H1 (cell line): ENCODE measurements around the gene RAET1G. TPM values are rescaled to one million over a fixed set of nuclear protein-coding genes. Genes with fewer than 3 reads are reported as not detected.

Experiments
- CTCF ChIA-PET: fragments of 300-600 bp; sonication (Branson Sonifier 250); formaldehyde crosslinking; loops from one replicate; lab custom pipeline; 2021; ENCODE audit not compliant: partially characterized antibody; lab: Charles Lee
- POLR2A ChIA-PET: fragments of 300-600 bp; sonication (Branson Sonifier 250); formaldehyde crosslinking; loops from one replicate; lab custom pipeline; 2021; ENCODE audit warnings: inconsistent platforms; ENCODE audit not compliant: partially characterized antibody; lab: Charles Lee
- DNase-seq, 2 experiments: peaks; one replicate each; pipeline versions ENCODE4 v3.0.0 to v3.0.0-alpha.2; 2010 to 2022; ENCODE audit warnings: low spot score in 2 of 2, low read depth in 1 of 2, mixed read lengths in 1 of 2
- FAIRE-seq: peaks from 2 replicates; lab custom pipeline; 2011; peaks lifted over from hg19 to GRCh38; lab: Jason Lieb, UNC
- H2AFZ ChIP-seq: 2 replicates; pipeline ENCODE4 v1.8.1; 2012; ENCODE audit warnings: low read length, inconsistent platforms
- H2AK5ac ChIP-seq: 2 replicates; pipeline ENCODE4 v1.6.1; 2013; ENCODE audit warnings: low read depth, low read length
- H2BK120ac ChIP-seq: replicated peaks from 2 replicates; pipeline ENCODE3; 2013; ENCODE audit warnings: low read depth, low read length, inconsistent platforms
- H2BK12ac ChIP-seq: 2 replicates; pipeline ENCODE4 v1.6.1; 2013; ENCODE audit warnings: low read depth, low read length
- H2BK15ac ChIP-seq: 2 replicates; pipeline ENCODE4 v1.6.1; 2013; ENCODE audit warnings: low read length
- H2BK20ac ChIP-seq: 2 replicates; pipeline ENCODE4 v1.6.1; 2013; ENCODE audit warnings: low read length
- H2BK5ac ChIP-seq: 2 replicates; pipeline ENCODE4 v1.6.1; 2013; ENCODE audit warnings: low read depth, low read length
- H3K14ac ChIP-seq: 2 replicates; pipeline ENCODE4 v1.6.1; 2013; ENCODE audit warnings: inconsistent platforms; ENCODE audit not compliant: insufficient read length
- H3K18ac ChIP-seq: 2 replicates; pipeline ENCODE4 v1.6.1; 2013; ENCODE audit warnings: low read length; ENCODE audit errors: extremely low read depth
- H3K23ac ChIP-seq: 2 replicates; pipeline ENCODE4 v1.6.1; 2013; ENCODE audit warnings: inconsistent platforms; ENCODE audit not compliant: insufficient read length
- H3K23me2 ChIP-seq: 2 replicates; pipeline ENCODE4 v1.6.1; 2013; ENCODE audit warnings: low read depth, low read length
- H3K27ac ChIP-seq: 2 replicates; pipeline ENCODE4 v1.6.1; 2011; ENCODE audit warnings: low read depth, low read length, inconsistent platforms
- H3K27me3 ChIP-seq, 4 experiments: replicated peaks in 1 of 4; 1 replicate in 1 of 4; 2 replicates in 3 of 4; pipeline versions ENCODE4 v1.6.1 to v1.8.1; 2011 to 2013; ENCODE audit warnings: low read length in 3 of 4, mild to moderate bottlenecking in 3 of 4, inconsistent platforms in 2 of 4, mixed read lengths in 2 of 4, moderate library complexity in 1 of 4; ENCODE audit not compliant: control insufficient read depth in 3 of 4, insufficient read depth in 3 of 4; ENCODE audit errors: extremely low read depth in 1 of 4
- H3K36me3 ChIP-seq, 4 experiments: 2 replicates each; pipeline versions ENCODE4 v1.6.1 to v1.8.1; 2011 to 2013; ENCODE audit warnings: mild to moderate bottlenecking in 4 of 4, low read length in 3 of 4, moderate library complexity in 2 of 4, control low read depth in 1 of 4, inconsistent platforms in 1 of 4; ENCODE audit not compliant: insufficient read depth in 4 of 4, control insufficient read depth in 2 of 4
- H3K4ac ChIP-seq: replicated peaks from 2 replicates; pipeline ENCODE3; 2013; ENCODE audit warnings: low read length, low read depth, mixed read lengths, inconsistent platforms; ENCODE audit not compliant: insufficient read length
- H3K4me1 ChIP-seq, 4 experiments: replicated peaks in 1 of 4; 1 replicate in 1 of 4; 2 replicates in 3 of 4; pipeline versions ENCODE4 v1.6.1 to v1.8.1; 2011 to 2013; ENCODE audit warnings: low read length in 3 of 4, inconsistent platforms in 2 of 4, mixed read lengths in 1 of 4; ENCODE audit not compliant: insufficient read depth in 4 of 4, control insufficient read depth in 3 of 4
- H3K4me2 ChIP-seq, 2 experiments: 2 replicates each; pipeline versions ENCODE4 v1.6.1 to v1.8.1; 2011 to 2013; ENCODE audit warnings: low read depth in 2 of 2, low read length in 2 of 2, control low read depth in 1 of 2, inconsistent platforms in 1 of 2, mild to moderate bottlenecking in 1 of 2; ENCODE audit not compliant: insufficient read depth in 1 of 2
- H3K4me3 ChIP-seq, 4 experiments: fragments of 200-600, 300-600 bp in 1 of 4; sonication (generic), shearing (Covaris generic), sonication (Bioruptor Twin) in 1 of 4; 2 replicates each; pipeline versions ENCODE4 v1.5.1 to v1.8.1; 2011 to 2016; ENCODE audit warnings: low read length in 4 of 4, low read depth in 3 of 4, control low read depth in 2 of 4, inconsistent platforms in 2 of 4, mild to moderate bottlenecking in 2 of 4, mixed read lengths in 1 of 4, moderate library complexity in 1 of 4; ENCODE audit not compliant: insufficient read depth in 2 of 4; ENCODE audit errors: extremely low read depth in 1 of 4
- H3K56ac ChIP-seq: replicated peaks from 2 replicates; pipeline ENCODE3; 2013; ENCODE audit warnings: low read depth, mild to moderate bottlenecking, mixed read lengths, low read length, inconsistent platforms; ENCODE audit not compliant: insufficient read length
- H3K79me1 ChIP-seq: 2 replicates; pipeline ENCODE4 v1.6.1; 2013; ENCODE audit warnings: low read depth, low read length, control low read depth
- H3K79me2 ChIP-seq, 2 experiments: 2 replicates each; pipeline versions ENCODE4 v1.6.1 to v1.8.1; 2012 to 2013; ENCODE audit warnings: low read length in 2 of 2, mild to moderate bottlenecking in 2 of 2, inconsistent platforms in 1 of 2; ENCODE audit not compliant: insufficient read depth in 2 of 2, control insufficient read depth in 1 of 2
- H3K9ac ChIP-seq, 4 experiments: replicated peaks in 1 of 4; 1 replicate in 1 of 4; 2 replicates in 3 of 4; pipeline versions ENCODE4 v1.6.1 to v1.8.1; 2011 to 2013; ENCODE audit warnings: low read depth in 3 of 4, low read length in 3 of 4, control low read depth in 2 of 4, mild to moderate bottlenecking in 2 of 4, moderate library complexity in 2 of 4, inconsistent platforms in 1 of 4; ENCODE audit errors: extremely low read depth in 1 of 4
- H3K9me3 ChIP-seq, 2 experiments: 2 replicates each; pipeline versions ENCODE4 v1.6.1 to v1.8.1; 2012 to 2013; ENCODE audit warnings: mild to moderate bottlenecking in 2 of 2, moderate library complexity in 2 of 2, control low read depth in 1 of 2, inconsistent platforms in 1 of 2, low read depth in 1 of 2, low read length in 1 of 2, mixed read lengths in 1 of 2; ENCODE audit not compliant: insufficient read depth in 2 of 2
- H4K20me1 ChIP-seq, 2 experiments: replicated peaks in 1 of 2; 2 replicates each; pipeline versions ENCODE3 to v1.8.1; 2011 to 2013; ENCODE audit warnings: inconsistent platforms in 2 of 2, low read length in 2 of 2, mild to moderate bottlenecking in 1 of 2; ENCODE audit not compliant: insufficient read depth in 2 of 2, control insufficient read depth in 1 of 2
- H4K5ac ChIP-seq: 2 replicates; pipeline ENCODE4 v1.6.1; 2013; ENCODE audit warnings: low read length, low read depth, mixed read lengths, inconsistent platforms; ENCODE audit not compliant: insufficient read length
- H4K8ac ChIP-seq: 2 replicates; pipeline ENCODE4 v1.8.0; 2013; ENCODE audit warnings: mild to moderate bottlenecking, moderate library complexity, low read length, inconsistent platforms; ENCODE audit not compliant: insufficient read depth; ENCODE audit errors: extremely low read depth
- H4K91ac ChIP-seq: replicated peaks from 2 replicates; pipeline ENCODE3; 2013; ENCODE audit warnings: low read length, mixed read lengths, inconsistent platforms; ENCODE audit not compliant: insufficient read length
- BACH1 ChIP-seq: IDR thresholded peaks from 2 replicates; pipeline ENCODE4 v1.6.1; 2012; ENCODE audit warnings: low read length, improper control_type of control experiment
- BRCA1 ChIP-seq: IDR thresholded peaks from 2 replicates; pipeline ENCODE4 v1.6.1; 2012; ENCODE audit warnings: low read depth, low read length, improper control_type of control experiment
- CBX8 ChIP-seq: fragments of 300-800, 300-1000 bp; sonication (generic); IDR thresholded peaks from 2 replicates; pipeline ENCODE4 v1.7.1; 2016; ENCODE audit warnings: low read depth, low read length, borderline replicate concordance
- HDAC2 ChIP-seq, 2 experiments: fragments of 300-600 bp in 1 of 2; sonication (generic) in 1 of 2; IDR thresholded peaks; 2 replicates each; pipeline ENCODE4 v1.6.1; 2011 to 2012; ENCODE audit warnings: low read depth in 2 of 2, low read length in 2 of 2, mild to moderate bottlenecking in 2 of 2, moderate library complexity in 2 of 2, borderline replicate concordance in 1 of 2, inconsistent platforms in 1 of 2
- MAFK ChIP-seq: IDR thresholded peaks from 2 replicates; pipeline ENCODE4 v1.6.1; 2012; ENCODE audit warnings: low read depth, mild to moderate bottlenecking, improper control_type of control experiment, low read length
- POU5F1 ChIP-seq: IDR thresholded peaks from 2 replicates; pipeline ENCODE4 v1.6.1; 2011; ENCODE audit warnings: low read depth, mild to moderate bottlenecking, low read length, moderate library complexity
- RAD21 ChIP-seq, 2 experiments: IDR thresholded peaks in 1 of 2; conservative IDR thresholded peaks in 1 of 2; 2 replicates each; pipeline ENCODE4 v1.6.1; 2011; ENCODE audit warnings: low read depth in 2 of 2, low read length in 2 of 2, improper control_type of control experiment in 1 of 2, inconsistent platforms in 1 of 2, mild to moderate bottlenecking in 1 of 2, moderate library complexity in 1 of 2
- SIX5 ChIP-seq: IDR thresholded peaks from 2 replicates; pipeline ENCODE4 v1.6.1; 2011; ENCODE audit warnings: mild to moderate bottlenecking, low read depth, low read length
- SP4 ChIP-seq: IDR thresholded peaks from 2 replicates; pipeline ENCODE4 v1.6.1; 2012; ENCODE audit warnings: low read length, inconsistent platforms
- TCF12 ChIP-seq: IDR thresholded peaks from 2 replicates; pipeline ENCODE4 v1.6.1; 2011; ENCODE audit warnings: low read depth, mild to moderate bottlenecking, low read length
- TEAD4 ChIP-seq: IDR thresholded peaks from 2 replicates; pipeline ENCODE4 v1.6.1; 2012; ENCODE audit warnings: low read depth, low read length, inconsistent platforms, mixed read lengths
- WGBS, 2 experiments: shearing (Covaris generic) in 1 of 2; methylation state at CpG; one replicate each; pipeline versions ENCODE4 v1.1.6 to v1.1.7; 2013 to 2015; ENCODE audit warnings: low lambda C conversion rate in 2 of 2, mixed read lengths in 2 of 2, inconsistent platforms in 1 of 2, low coverage in 1 of 2, missing lambda C conversion rate in 1 of 2; ENCODE audit not compliant: insufficient replicate concordance in 2 of 2, insufficient coverage in 1 of 2, insufficient read length in 1 of 2; ENCODE audit errors: extremely low coverage in 1 of 2, missing lambda C conversion rate in 1 of 2; 5-methylcytosine and 5-hydroxymethylcytosine counted together
- polyA plus RNA-seq, 7 experiments: library from polyadenylated mRNA; depleted of rRNA in 3 of 7; stranded (reverse) in 5 of 7; unstranded in 2 of 7; fragments of >200 nt in 5 of 7; fragments of 200-250 nt in 2 of 7; gene quantifications; 1 replicate in 5 of 7; 2 replicates in 1 of 7; 4 replicates in 1 of 7; pipeline versions ENCODE4 v1.2.1 to v1.2.3, GENCODE V29; 2011 to 2013; ENCODE audit warnings: missing spikeins in 2 of 7, mixed read lengths in 2 of 7
- total RNA-seq: library from RNA; stranded (reverse); fragmentation: NEBNext Ultra II Directional; extraction: Animal tissue kit (Norgen Biotek cat#: 25700); gene quantifications from 2 replicates; pipeline ENCODE4 v1.2.1, GENCODE V29; 2021
- TF ChIP-seq, protein P1 (sequence below): IDR thresholded peaks from 2 replicates; pipeline ENCODE4 v1.6.1; 2011; ENCODE audit warnings: low read depth, mild to moderate bottlenecking, low read length; ENCODE audit not compliant: insufficient read depth

RAET1G gene
- total and polyA plus RNA-seq, 2 of the 8 experiments (the other 6 are each of a cell fraction or from before 2014, with no cell fraction given), result 0.08 TPM; not detected in 1

DNA sequence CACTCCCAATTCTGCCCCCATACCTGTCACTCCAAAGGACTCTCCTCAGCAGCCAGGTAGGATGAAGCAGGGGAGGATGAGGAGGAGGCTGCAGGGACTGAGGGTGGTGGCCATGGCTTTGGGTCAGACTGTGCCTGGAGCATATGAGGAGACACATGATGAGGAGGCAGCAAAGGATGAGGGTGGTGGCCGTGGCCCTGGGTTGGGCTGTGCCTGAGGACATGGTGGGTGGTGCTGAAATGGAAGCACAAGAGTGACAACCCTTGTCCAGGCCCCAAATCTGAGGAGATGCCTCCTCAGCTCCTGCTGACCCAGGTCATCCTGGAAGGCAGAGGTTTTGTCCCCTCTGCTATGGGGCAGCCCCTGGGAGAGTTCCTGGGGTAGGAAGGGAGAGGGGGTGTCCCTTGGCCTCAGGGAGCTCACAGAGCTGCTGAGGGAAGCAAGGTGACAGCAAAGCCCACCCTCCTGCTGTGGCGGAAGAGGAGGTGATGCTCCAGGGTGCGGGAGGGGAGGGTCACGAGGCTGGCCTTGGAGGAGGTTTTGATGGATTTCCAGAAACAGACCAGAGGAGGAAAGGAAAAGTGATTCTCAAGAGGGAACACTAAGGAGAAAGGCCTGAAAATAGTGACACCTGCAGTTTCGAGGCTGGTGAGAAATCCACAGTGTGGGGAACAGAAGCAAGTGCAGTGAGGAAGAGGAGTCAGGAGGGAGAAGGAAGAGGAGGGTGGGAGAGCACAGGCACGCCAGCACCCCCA lies 4.6 kb downstream of the RAET1G start:
- H3K79me2 ChIP-seq, result no peaks in the 10 kb centered on the region
- no peak overlapping the region for H3K4ac ChIP-seq
- peaks cover 0 to 2% of the 10 kb centered on the region in 2 experiments for H4K20me1 ChIP-seq
- no peak overlapping the region for H4K8ac ChIP-seq
- H3K9ac ChIP-seq, result no peak overlapping the region
- no peak overlapping the region for H2BK120ac ChIP-seq
- CTCF ChIA-PET, result interaction anchor here (0.6 to 4.1 kb wide), 16 partner anchors 11 to 320 kb away, joined by 3 to 20 read pairs (median 4); partner anchors contain the start of gene RAET1E
- H3K79me1 ChIP-seq, result no peaks in the 10 kb centered on the region
- no peak overlapping the region for H2BK15ac ChIP-seq
- H2AK5ac ChIP-seq, result no peak overlapping the region
- H3K36me3 ChIP-seq, result no peaks in the 10 kb centered on the region
- no peak overlapping the region for H3K23ac ChIP-seq
- peaks cover 10% of the 10 kb centered on the region; the same call in 1 of the 2 replicates for H3K23me2 ChIP-seq
- H3K56ac ChIP-seq, result no peak overlapping the region
- H2BK20ac ChIP-seq, result no peak overlapping the region
- H3K14ac ChIP-seq, result no peak overlapping the region
- 78% methylated on average over 5 of the region's 6 CpGs; no CpG with 5 or more reads in 1 of the 2 experiments for WGBS, 2 experiments
- H3K4me2 ChIP-seq, result no peak overlapping the region
- no peak overlapping the region for H3K4me3 ChIP-seq
- no peak overlapping the region for H4K5ac ChIP-seq
- FAIRE-seq (no peak), DNase-seq (peak in 1 of 2 experiments; percentile 14)
- no peak overlapping the region for H3K27ac ChIP-seq
- no peak overlapping the region for H2BK5ac ChIP-seq
- H4K91ac ChIP-seq, result no peak overlapping the region
- no peak overlapping the region for H3K18ac ChIP-seq
- H3K4me1 ChIP-seq, result peaks cover 0 to 5% (median 0%) of the 10 kb centered on the region in 4 experiments; a peak in 2 of 7 replicates
- no peaks in the 10 kb centered on the region for H3K9me3 ChIP-seq
- no peak overlapping the region for H2BK12ac ChIP-seq
- H3K27me3 ChIP-seq, result peaks cover 15 to 32% (median 28%) of the 10 kb centered on the region in 4 experiments
- no peak overlapping the region for H2AFZ ChIP-seq
- POLR2A ChIA-PET, result no interaction called here
- TF ChIP-seq BRCA1 (no peak), BACH1 (no peak), SP4 (no peak), POU5F1 (no peak), TCF12 (no peak), HDAC2 (IDR thresholded peaks at IDR 0.05; ENCODE audit: borderline replicate concordance in 1 of 2, low read depth in 2 of 2, low read length in 2 of 2) (no peak), MAFK (no peak), TEAD4 (no peak), RAD21 (IDR thresholded peaks at IDR 0.05 in 1 of 2, conservative IDR thresholded peaks at IDR 0.05 in 1 of 2; ENCODE audit: low read depth in 2 of 2, low read length in 2 of 2) (no peak), CBX8 (no peak), SIX5 (no peak)
- TF ChIP-seq, protein P1, sequence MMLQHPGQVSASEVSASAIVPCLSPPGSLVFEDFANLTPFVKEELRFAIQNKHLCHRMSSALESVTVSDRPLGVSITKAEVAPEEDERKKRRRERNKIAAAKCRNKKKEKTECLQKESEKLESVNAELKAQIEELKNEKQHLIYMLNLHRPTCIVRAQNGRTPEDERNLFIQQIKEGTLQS, result no peak
